ENCODE results near the gene MAPK9. TPM values are rescaled to one million over a fixed set of nuclear protein-coding genes. Genes with fewer than 3 reads are reported as not detected.

MAPK9 gene
- total RNA-seq, 1 experiment from 2014 or later = 38.6 TPM

- H3K4me3 Mint-ChIP-seq = no peak overlapping the region
- Histone ChIP-seq H3K23me2 (ENCODE audit: insufficient read length, low read depth, low read length, poor library complexity, severe bottlenecking) (no peaks in the 10 kb centered on the region), H3K9ac (ENCODE audit: extremely low read depth, insufficient read length, low read length) (no peak overlapping the region), H2BK20ac (ENCODE audit: low read depth, low read length, poor library complexity, severe bottlenecking) (no peak overlapping the region), H3K27me3 (ENCODE audit: insufficient read depth, low read length) (no peaks in the 10 kb centered on the region), H3K18ac (ENCODE audit: insufficient read length, low read depth, low read length) (no peak overlapping the region), H4K8ac (replicated peaks; ENCODE audit: insufficient read length, low read depth, low read length) (no peak overlapping the region), H3K79me2 (ENCODE audit: insufficient read depth, low read length) (0 out of 2 replicates have a peak, but pooled peaks cover 2% of the 10 kb centered on the region), H2AK5ac (ENCODE audit: insufficient read length, low read length) (no peak overlapping the region), H3K23ac (ENCODE audit: insufficient read length, low read depth, low read length) (no peak overlapping the region), H4K91ac (ENCODE audit: insufficient read length, low read depth, low read length) (no peak overlapping the region), H2AFZ (ENCODE audit: low read length) (no peak overlapping the region), H3K14ac (ENCODE audit: insufficient read depth, low read length) (no peak overlapping the region), H2BK5ac (ENCODE audit: insufficient read length, low read length) (no peak overlapping the region), H3K4me2 (ENCODE audit: insufficient read depth, insufficient read length, low read length) (no peak overlapping the region), H2BK120ac (ENCODE audit: low read depth, low read length, poor library complexity, severe bottlenecking) (no peak overlapping the region), H2BK15ac (ENCODE audit: low read depth, low read length) (no peak overlapping the region), H3K9me3 (ENCODE audit: control insufficient read depth, low read depth, low read length) (no peaks in the 10 kb centered on the region), H4K5ac (ENCODE audit: insufficient read length, low read depth, low read length) (no peak overlapping the region), H4K20me1 (ENCODE audit: control insufficient read depth, insufficient read depth, insufficient read length) (no peaks in the 10 kb centered on the region), H3K4ac (ENCODE audit: low read depth, low read length) (no peak overlapping the region), H3K27ac (ENCODE audit: insufficient read length, low read depth, low read length) (no peak overlapping the region), H3T11ph (ENCODE audit: low read length) (no peak overlapping the region), H2BK12ac (ENCODE audit: insufficient read length, low read depth, low read length) (no peak overlapping the region), H3K4me1 (ENCODE audit: insufficient read depth, low read length) (no peaks in the 10 kb centered on the region), H3K56ac (ENCODE audit: insufficient read length, low read depth, low read length) (no peak overlapping the region), H3K79me1 (ENCODE audit: insufficient read depth, low read depth, low read length, poor library complexity, severe bottlenecking) (no peaks in the 10 kb centered on the region)
- no CpG with 5 or more reads among the region's 2 CpGs for WGBS (ENCODE audit: extremely low coverage, insufficient read length, low lambda C conversion rate)
- no peak for DNase-seq
- H3K9me3 Mint-ChIP-seq = no peaks in the 10 kb centered on the region
- peak overlapping the region in 1 of 3 experiments; percentile 70; a peak in 1 of 7 replicates for H3K27ac Mint-ChIP-seq
- H3K4me1 Mint-ChIP-seq = peaks cover 8 to 9% of the 10 kb centered on the region in 2 experiments
- TF ChIP-seq, protein P1, sequence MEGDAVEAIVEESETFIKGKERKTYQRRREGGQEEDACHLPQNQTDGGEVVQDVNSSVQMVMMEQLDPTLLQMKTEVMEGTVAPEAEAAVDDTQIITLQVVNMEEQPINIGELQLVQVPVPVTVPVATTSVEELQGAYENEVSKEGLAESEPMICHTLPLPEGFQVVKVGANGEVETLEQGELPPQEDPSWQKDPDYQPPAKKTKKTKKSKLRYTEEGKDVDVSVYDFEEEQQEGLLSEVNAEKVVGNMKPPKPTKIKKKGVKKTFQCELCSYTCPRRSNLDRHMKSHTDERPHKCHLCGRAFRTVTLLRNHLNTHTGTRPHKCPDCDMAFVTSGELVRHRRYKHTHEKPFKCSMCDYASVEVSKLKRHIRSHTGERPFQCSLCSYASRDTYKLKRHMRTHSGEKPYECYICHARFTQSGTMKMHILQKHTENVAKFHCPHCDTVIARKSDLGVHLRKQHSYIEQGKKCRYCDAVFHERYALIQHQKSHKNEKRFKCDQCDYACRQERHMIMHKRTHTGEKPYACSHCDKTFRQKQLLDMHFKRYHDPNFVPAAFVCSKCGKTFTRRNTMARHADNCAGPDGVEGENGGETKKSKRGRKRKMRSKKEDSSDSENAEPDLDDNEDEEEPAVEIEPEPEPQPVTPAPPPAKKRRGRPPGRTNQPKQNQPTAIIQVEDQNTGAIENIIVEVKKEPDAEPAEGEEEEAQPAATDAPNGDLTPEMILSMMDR (conservative IDR thresholded peaks at IDR 0.05) = no peak
- no peaks in the 10 kb centered on the region for H3K27me3 Mint-ChIP-seq (ENCODE audit: low read depth)
- peaks cover 16 to 64% (median 62%) of the 10 kb centered on the region in 3 experiments; a peak in 6 of 7 replicates for H3K36me3 Mint-ChIP-seq (ENCODE audit: insufficient read depth in 1 of 3, low read depth in 3 of 3)
Observed at GRCh38 chr5:180238631-180239030, 53.3 kb downstream of the MAPK9 start.

Data from H9 (cell line).